ENCODE results near the gene ETS2. TPM values are rescaled to one million over a fixed set of nuclear protein-coding genes. Genes with fewer than 3 reads are reported as not detected.

The ETS2 gene
- total RNA-seq, 6 donors from 2014 or later, result 70.2 to 215 (median 143) TPM

- WGBS, 2 donors, result 64 to 74% methylated on average over 11 to 13 of the region's 13 CpGs
- TF ChIP-seq POLR2AphosphoS5 (IDR thresholded peaks at IDR 0.05), result no peak
- no peak for TF ChIP-seq EP300 (IDR thresholded peaks at IDR 0.05)
- no peak for TF ChIP-seq POLR2A (IDR thresholded peaks at IDR 0.05)
- no peak for TF ChIP-seq CTCF (IDR thresholded peaks at IDR 0.05)
- ATAC-seq (ENCODE audit: low FRiP score in 2 of 2) (no peak), DNase-seq (peak in 1 of 2 donors; percentile 70)
- Histone ChIP-seq H3K4me1 (peaks cover 8 to 28% (median 17%) of the 10 kb centered on the region in 4 donors), H3K4me3 (peak overlapping the region in 3 of 4 donors; percentile 60 to 90 (median 84)), H3K9me3 (no peaks in the 10 kb centered on the region), H3K36me3 (peaks cover 0 to 10% (median 0%) of the 10 kb centered on the region in 4 donors), H3K27ac (peak overlapping the region; percentile 97 to 99 (median 98)), H3K27me3 (no peaks in the 10 kb centered on the region)
Observed at GRCh38 chr21:38804030-38804788, 1.5 kb upstream of the ETS2 start.

- peaks cover 13 to 35% (median 24%) of the 10 kb centered on the region in 4 donors for H3K4me1 ChIP-seq
- peak; percentile 68 to 74 for ATAC-seq (ENCODE audit: low FRiP score in 2 of 2)
- no peaks in the 10 kb centered on the region for H3K27me3 ChIP-seq
- H3K4me3 ChIP-seq, result peak overlapping the region in 3 of 4 donors; percentile 60 to 90 (median 84)
- peaks cover 0 to 17% (median 0%) of the 10 kb centered on the region in 4 donors for H3K36me3 ChIP-seq
- 15 to 58% methylated on average over 5 to 26 of the region's 26 CpGs for WGBS, 2 donors
- no peaks in the 10 kb centered on the region for H3K9me3 ChIP-seq
- TF ChIP-seq CTCF (IDR thresholded peaks at IDR 0.05) (peak; percentile 10 to 67 (median 52)), POLR2AphosphoS5 (IDR thresholded peaks at IDR 0.05) (no peak), POLR2A (IDR thresholded peaks at IDR 0.05) (peak in 1 of 4 donors; percentile 42)
- DNase-seq, result peak; percentile 90 to 93
- peak overlapping the region; percentile 97 to 99 (median 98) for H3K27ac ChIP-seq
Observed at GRCh38 chr21:38804789-38805327, 871 bp upstream of the ETS2 start.

GRCh38 chr21:38806153-38806941 is 618 bp downstream of the ETS2 start:
- Histone ChIP-seq H3K36me3 (peaks cover 0 to 31% (median 0%) of the 10 kb centered on the region in 4 donors), H3K27ac (peak overlapping the region; percentile 97 to 99 (median 98)), H3K9me3 (no peaks in the 10 kb centered on the region), H3K4me1 (peaks cover 23 to 50% (median 37%) of the 10 kb centered on the region in 4 donors), H3K27me3 (no peaks in the 10 kb centered on the region), H3K4me3 (peak overlapping the region; percentile 60 to 91 (median 87))
- 0 to 2% methylated on average over 14 to 48 of the region's 72 CpGs for WGBS, 2 donors
- DNase-seq, result peak; percentile 41 to 90
- ATAC-seq (ENCODE audit: low FRiP score in 2 of 2), result peak in 1 of 2 donors; percentile 31
- TF ChIP-seq POLR2A (IDR thresholded peaks at IDR 0.05) (no peak), CTCF (IDR thresholded peaks at IDR 0.05) (peak in 2 of 6 experiments; percentile 16 to 41), POLR2AphosphoS5 (IDR thresholded peaks at IDR 0.05) (peak in 1 of 2 donors; percentile 45), EP300 (IDR thresholded peaks at IDR 0.05) (no peak)

- 3 to 4% methylated on average over 9 of the region's 9 CpGs for WGBS, 2 donors
- H3K27ac ChIP-seq, result peak overlapping the region; percentile 97 to 99 (median 98)
- ATAC-seq (ENCODE audit: low FRiP score in 2 of 2), result no peak
- TF ChIP-seq POLR2AphosphoS5 (IDR thresholded peaks at IDR 0.05), result no peak
- peak in 1 of 4 donors; percentile 46 for TF ChIP-seq POLR2A (IDR thresholded peaks at IDR 0.05)
- H3K36me3 ChIP-seq, result peaks cover 0 to 37% (median 2%) of the 10 kb centered on the region in 4 donors
- H3K4me1 ChIP-seq, result peaks cover 27 to 55% (median 43%) of the 10 kb centered on the region in 4 donors
- H3K27me3 ChIP-seq, result no peaks in the 10 kb centered on the region
- peak overlapping the region; percentile 60 to 91 (median 87) for H3K4me3 ChIP-seq
- DNase-seq, result no peak
- H3K9me3 ChIP-seq, result no peaks in the 10 kb centered on the region
Observed at GRCh38 chr21:38806942-38807284, 1.2 kb downstream of the ETS2 start.
